Colonic mucosa (tissue), 4 donors: ENCODE results near the gene ATP8B4. TPM values are rescaled to one million over a fixed set of nuclear protein-coding genes. Genes with fewer than 3 reads are reported as not detected.
"Not testable (repeated sequence)": the region's sequence is repeated elsewhere in the genome, so short reads cannot be mapped to it uniquely, and the experiment has no call there.

Experiments
- DNase-seq: peaks from one replicate; pipeline ENCODE4 v3.0.0-alpha.2; 2020
- H3K27ac ChIP-seq: fragments of 200-600 bp; one replicate; pipeline ENCODE4 v1.8.0; 2021
- H3K27me3 ChIP-seq: fragments of 200-600 bp; one replicate; pipeline ENCODE4 v1.8.0; 2021
- H3K36me3 ChIP-seq: fragments of 200-600 bp; one replicate; pipeline ENCODE4 v1.8.0; 2021
- H3K4me1 ChIP-seq: fragments of 200-600 bp; one replicate; pipeline ENCODE4 v1.8.0; 2021; ENCODE audit warnings: mild to moderate bottlenecking
- H3K4me3 ChIP-seq: fragments of 200-600 bp; one replicate; pipeline ENCODE4 v1.8.0; 2021
- H3K9ac ChIP-seq, 2 donors: one replicate each; pipeline ENCODE4 v1.7.0; 2013; ENCODE audit warnings: control low read depth in 2 of 2, low read depth in 2 of 2, low read length in 2 of 2
- H3K9me3 ChIP-seq: fragments of 200-600 bp; one replicate; pipeline ENCODE4 v1.8.0; 2021
- intact Hi-C: fragments of 100-400 bp; cut with DNase I; formaldehyde crosslinking; loops from one replicate; pipeline ENCODE4 v1.14.1; 2022
- total RNA-seq, 2 donors: library from RNA; stranded (reverse); fragmentation: NEBNext Ultra II Directional in 1 of 2; extraction: Animal tissue kit (Norgen Biotek cat#: 25700) in 1 of 2; gene quantifications; one replicate each; pipeline ENCODE4 v1.2.1, GENCODE V29; 2021
- TF ChIP-seq, protein P1 (sequence below): fragments of 200-600 bp; IDR thresholded peaks from one replicate; pipeline ENCODE4 v1.8.0; 2022; ENCODE audit warnings: antibody characterized with exemption, mild to moderate bottlenecking
- donor health status: healthy.
- donor health status: DM: no; HTN: no; CAD: no.
- donor health status: DM: no; HTN: no; CAD: no.

The ATP8B4 gene
- total RNA-seq, 2 donors from 2014 or later, result 2.7 to 3.0 TPM

DNA sequence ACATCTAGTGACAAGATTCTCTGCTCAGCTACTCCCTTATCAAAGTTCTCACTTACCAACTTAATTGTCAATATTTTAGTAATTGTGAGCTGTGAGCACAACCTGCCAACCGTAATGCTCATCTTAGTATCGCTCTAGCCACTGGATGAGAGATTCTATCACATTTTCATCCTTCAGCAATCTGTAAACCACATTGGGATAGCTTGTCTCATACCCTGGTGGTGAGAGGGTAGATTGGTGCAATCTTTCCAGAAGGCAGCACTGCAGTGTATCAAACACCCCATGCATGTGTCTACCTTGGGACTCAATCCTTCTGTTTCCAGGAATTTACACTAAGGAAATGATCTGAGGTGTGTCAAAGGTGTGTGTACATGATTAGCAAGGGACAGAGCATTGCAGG lies 18.9 kb upstream of the ATP8B4 start:
- TF ChIP-seq, protein P1, sequence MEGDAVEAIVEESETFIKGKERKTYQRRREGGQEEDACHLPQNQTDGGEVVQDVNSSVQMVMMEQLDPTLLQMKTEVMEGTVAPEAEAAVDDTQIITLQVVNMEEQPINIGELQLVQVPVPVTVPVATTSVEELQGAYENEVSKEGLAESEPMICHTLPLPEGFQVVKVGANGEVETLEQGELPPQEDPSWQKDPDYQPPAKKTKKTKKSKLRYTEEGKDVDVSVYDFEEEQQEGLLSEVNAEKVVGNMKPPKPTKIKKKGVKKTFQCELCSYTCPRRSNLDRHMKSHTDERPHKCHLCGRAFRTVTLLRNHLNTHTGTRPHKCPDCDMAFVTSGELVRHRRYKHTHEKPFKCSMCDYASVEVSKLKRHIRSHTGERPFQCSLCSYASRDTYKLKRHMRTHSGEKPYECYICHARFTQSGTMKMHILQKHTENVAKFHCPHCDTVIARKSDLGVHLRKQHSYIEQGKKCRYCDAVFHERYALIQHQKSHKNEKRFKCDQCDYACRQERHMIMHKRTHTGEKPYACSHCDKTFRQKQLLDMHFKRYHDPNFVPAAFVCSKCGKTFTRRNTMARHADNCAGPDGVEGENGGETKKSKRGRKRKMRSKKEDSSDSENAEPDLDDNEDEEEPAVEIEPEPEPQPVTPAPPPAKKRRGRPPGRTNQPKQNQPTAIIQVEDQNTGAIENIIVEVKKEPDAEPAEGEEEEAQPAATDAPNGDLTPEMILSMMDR, result no peak
- intact Hi-C loops, result no loop called here
- no peaks in the 10 kb centered on the region for H3K36me3 ChIP-seq
- no peaks in the 10 kb centered on the region for H3K9me3 ChIP-seq
- no peaks in the 10 kb centered on the region for H3K27me3 ChIP-seq
- DNase-seq, result no peak
- H3K4me3 ChIP-seq, result no peak overlapping the region
- H3K9ac ChIP-seq, result no peak overlapping the region
- H3K4me1 ChIP-seq, result no peaks in the 10 kb centered on the region
- H3K27ac ChIP-seq, result no peak overlapping the region

DNA sequence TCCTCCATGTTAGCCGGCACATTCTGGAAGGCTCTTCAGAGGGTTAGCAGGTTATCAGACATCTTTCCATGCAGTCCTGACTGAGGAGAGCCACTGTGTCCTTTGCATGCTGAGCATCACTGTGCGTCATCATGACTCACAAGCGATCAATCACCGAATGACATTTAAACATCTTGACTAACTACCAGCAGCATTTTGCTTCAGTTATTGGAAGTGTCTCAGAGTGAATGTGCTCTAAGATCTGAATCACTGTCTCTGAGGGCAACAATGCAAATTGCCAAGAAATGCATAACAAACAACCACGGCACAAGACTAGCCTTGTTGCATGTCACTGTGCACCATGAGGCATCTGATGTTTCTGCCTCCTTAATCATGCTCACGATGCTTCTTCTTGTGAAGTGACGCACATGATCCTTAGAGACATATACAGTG lies 18.3 kb upstream of the ATP8B4 start:
- DNase-seq, result no peak
- H3K4me3 ChIP-seq, result no peak overlapping the region
- no peaks in the 10 kb centered on the region for H3K27me3 ChIP-seq
- no peak overlapping the region for H3K27ac ChIP-seq
- H3K4me1 ChIP-seq, result no peaks in the 10 kb centered on the region
- no peaks in the 10 kb centered on the region for H3K9me3 ChIP-seq
- intact Hi-C loops, result no loop called here
- TF ChIP-seq, protein P1, result no peak
- H3K9ac ChIP-seq, result no peak overlapping the region
- H3K36me3 ChIP-seq, result no peaks in the 10 kb centered on the region

DNA sequence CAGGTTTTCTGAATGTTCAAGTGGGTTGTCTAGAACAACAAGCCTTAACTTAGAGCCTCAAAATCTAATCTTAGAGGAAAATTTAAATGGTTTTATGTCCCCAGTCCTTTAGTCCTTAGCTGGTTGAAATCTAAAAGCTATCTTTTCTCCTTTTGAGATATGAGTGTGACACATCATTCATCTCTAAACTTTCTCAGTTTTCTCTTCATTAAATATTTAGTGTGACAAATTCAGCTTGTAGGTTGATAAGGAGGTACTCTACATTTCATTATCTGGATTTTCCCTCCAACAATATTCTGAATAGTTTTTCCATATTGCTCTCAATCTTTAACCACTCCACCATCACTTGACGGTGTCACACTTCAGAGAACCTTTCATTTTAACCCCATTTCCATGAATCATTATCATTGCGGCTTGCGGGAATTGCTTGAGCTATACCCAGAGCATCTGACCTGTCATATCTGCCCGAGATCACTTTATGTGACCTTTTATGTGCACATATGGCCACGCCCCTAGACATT lies 16.1 kb upstream of the ATP8B4 start:
- no peak overlapping the region for H3K4me3 ChIP-seq
- no peak for DNase-seq
- no peak overlapping the region for H3K27ac ChIP-seq
- no peaks in the 10 kb centered on the region for H3K4me1 ChIP-seq
- TF ChIP-seq, protein P1, result no peak
- no peaks in the 10 kb centered on the region for H3K9me3 ChIP-seq
- intact Hi-C loops, result no loop called here
- H3K36me3 ChIP-seq, result no peaks in the 10 kb centered on the region
- no peaks in the 10 kb centered on the region for H3K27me3 ChIP-seq
- H3K9ac ChIP-seq, result no peak overlapping the region

DNA sequence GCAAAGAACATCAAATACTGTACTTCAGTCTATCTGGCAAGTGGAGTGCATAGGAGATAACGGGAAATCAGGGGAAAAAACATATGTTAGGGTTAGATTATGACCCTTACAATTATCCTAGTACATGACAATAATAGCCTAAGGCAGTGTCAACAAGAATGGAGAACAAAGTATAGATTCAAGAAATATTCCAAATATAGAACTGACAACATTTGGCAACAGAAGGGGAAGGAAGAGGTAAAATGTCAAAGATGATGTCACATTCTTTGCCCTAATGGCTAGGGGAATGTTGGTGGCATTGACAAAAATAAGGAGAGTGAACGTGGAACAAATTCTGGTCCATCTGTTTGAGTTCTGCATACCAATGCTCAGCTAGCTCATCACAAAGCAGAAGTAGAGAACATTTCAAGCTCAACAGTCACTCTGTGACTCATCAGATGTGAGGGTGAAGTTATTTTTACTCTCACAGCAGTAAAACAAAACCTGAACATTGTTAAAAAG lies 15.5 kb upstream of the ATP8B4 start:
- Histone ChIP-seq H3K27ac (no peak overlapping the region), H3K4me3 (no peak overlapping the region), H3K4me1 (no peaks in the 10 kb centered on the region), H3K36me3 (no peaks in the 10 kb centered on the region), H3K9ac (no peak overlapping the region), H3K9me3 (no peaks in the 10 kb centered on the region), H3K27me3 (no peaks in the 10 kb centered on the region)
- intact Hi-C loops, result no loop called here
- TF ChIP-seq, protein P1, result no peak
- DNase-seq, result no peak

DNA sequence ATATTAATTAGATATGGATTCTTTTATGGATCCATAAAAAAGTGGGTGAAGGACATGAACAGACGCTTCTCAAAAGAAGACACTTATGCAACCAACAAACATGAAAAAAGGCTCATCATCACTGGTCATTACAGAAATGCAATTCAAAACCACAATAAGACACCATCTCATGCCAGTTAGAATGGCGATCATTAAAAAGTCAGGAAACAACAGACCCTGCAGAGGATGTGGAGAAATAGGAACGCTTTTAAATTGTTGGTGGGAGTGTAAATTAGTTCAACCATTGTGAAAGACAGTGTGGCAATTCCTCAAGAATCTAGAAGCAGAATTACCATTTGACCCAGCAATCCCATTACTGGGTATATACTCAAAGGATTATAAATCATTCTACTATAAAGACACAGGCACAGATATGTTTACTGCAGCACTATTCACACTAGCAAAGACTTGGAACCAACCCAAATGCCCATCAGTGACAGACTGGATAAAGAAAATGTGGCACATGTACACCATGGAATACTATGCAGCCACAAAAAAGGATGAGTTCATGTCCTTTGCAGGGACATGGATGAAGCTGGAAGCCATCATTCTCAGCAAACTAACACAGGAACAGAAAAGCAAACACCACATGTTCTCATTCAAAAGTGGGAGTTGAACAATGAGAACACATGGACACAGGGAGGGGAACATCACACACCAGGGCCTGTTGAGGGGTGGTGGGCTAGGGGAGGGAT lies 13.4 kb upstream of the ATP8B4 start:
- DNase-seq, H3K36me3 ChIP-seq, H3K4me3 ChIP-seq, H3K9me3 ChIP-seq, intact Hi-C loops, H3K4me1 ChIP-seq, H3K27me3 ChIP-seq, H3K9ac ChIP-seq, H3K27ac ChIP-seq: not testable (repeated sequence)

DNA sequence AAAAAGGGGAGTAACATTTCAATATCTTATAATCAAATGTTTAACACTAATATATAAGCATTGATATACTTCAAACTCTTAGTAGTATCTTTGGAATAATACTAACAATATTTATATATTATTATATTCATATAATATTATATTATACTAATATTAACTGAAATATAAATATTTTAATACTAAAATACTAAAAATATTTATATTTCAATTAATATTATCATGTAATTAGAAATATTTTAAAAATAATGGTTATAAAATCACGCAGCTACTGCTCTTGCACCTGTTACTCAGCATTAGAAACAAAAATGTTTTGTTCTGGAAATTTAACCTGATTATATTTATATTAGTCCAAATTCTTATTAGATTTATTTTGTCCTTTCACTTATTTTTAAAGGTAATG lies 12.6 kb upstream of the ATP8B4 start:
- H3K9ac ChIP-seq, result no peak overlapping the region
- no peaks in the 10 kb centered on the region for H3K4me1 ChIP-seq
- H3K9me3 ChIP-seq, result no peaks in the 10 kb centered on the region
- no peaks in the 10 kb centered on the region for H3K36me3 ChIP-seq
- DNase-seq, result no peak
- intact Hi-C loops, result no loop called here
- no peaks in the 10 kb centered on the region for H3K27me3 ChIP-seq
- no peak overlapping the region for H3K4me3 ChIP-seq
- no peak overlapping the region for H3K27ac ChIP-seq
- TF ChIP-seq, protein P1, result no peak
